22Rv1 (cell line): Measurements from ENCODE around the gene ST3GAL2.
"Not testable (repeated sequence)": the region's sequence is repeated elsewhere in the genome, so short reads cannot be mapped to it uniquely, and the experiment has no call there.

Experiments
- H3K27ac ChIP-seq: fragments of 450-650 bp; 2 replicates; pipeline ENCODE4 v1.5.1; 2017
- ZFX ChIP-seq: fragments of 450-650 bp; IDR thresholded peaks from 2 replicates; pipeline ENCODE4 v1.6.1; 2017; ENCODE audit warnings: antibody characterized with exemption, borderline replicate concordance
- TF ChIP-seq, protein P1 (sequence below): fragments of 450-650 bp; IDR thresholded peaks from 2 replicates; pipeline ENCODE4 v1.5.1; 2017; ENCODE audit warnings: mild to moderate bottlenecking

Gene ST3GAL2

GRCh38 chr16:70388006-70388680, 50.8 kb downstream of the ST3GAL2 start:
- TF ChIP-seq, protein P1, sequence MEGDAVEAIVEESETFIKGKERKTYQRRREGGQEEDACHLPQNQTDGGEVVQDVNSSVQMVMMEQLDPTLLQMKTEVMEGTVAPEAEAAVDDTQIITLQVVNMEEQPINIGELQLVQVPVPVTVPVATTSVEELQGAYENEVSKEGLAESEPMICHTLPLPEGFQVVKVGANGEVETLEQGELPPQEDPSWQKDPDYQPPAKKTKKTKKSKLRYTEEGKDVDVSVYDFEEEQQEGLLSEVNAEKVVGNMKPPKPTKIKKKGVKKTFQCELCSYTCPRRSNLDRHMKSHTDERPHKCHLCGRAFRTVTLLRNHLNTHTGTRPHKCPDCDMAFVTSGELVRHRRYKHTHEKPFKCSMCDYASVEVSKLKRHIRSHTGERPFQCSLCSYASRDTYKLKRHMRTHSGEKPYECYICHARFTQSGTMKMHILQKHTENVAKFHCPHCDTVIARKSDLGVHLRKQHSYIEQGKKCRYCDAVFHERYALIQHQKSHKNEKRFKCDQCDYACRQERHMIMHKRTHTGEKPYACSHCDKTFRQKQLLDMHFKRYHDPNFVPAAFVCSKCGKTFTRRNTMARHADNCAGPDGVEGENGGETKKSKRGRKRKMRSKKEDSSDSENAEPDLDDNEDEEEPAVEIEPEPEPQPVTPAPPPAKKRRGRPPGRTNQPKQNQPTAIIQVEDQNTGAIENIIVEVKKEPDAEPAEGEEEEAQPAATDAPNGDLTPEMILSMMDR = no peak
- no peak for TF ChIP-seq ZFX
- H3K27ac ChIP-seq = no peak overlapping the region

DNA sequence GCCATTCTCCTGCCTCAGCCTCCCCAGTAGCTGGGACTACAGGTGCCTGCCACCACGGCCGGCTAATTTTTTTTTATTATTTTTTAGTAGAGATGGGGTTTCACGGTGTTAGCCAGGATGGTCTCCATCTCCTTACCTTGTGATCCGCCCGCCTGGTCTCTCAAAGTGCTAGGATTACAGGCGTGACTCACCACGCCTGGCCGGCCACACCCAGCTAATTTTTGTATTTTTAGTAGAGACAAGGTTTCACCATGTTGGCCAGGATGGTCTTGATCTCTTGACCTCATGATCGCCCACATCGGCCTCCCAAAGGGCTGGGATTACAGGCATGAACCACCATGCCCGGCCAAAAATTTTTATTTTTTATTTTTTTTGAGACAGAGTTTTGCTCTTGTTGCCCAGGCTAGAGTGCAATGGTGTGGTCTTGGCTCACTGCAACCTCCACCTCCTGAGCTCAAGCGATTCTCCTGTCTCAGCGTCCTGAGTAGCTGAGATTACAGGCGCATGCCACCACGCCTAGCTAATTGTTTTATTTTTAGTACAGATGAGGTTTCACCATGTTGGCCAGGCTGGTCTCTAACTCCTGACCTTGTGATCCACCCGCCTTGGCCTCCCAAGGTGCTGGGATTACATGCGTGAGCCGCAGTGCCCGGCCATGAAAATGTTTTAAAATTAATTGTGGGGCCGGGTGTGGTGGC, 52.5 kb downstream of the ST3GAL2 start:
- not testable (repeated sequence) for H3K27ac ChIP-seq

- no peak overlapping the region for H3K27ac ChIP-seq
- TF ChIP-seq, protein P1 = no peak
- TF ChIP-seq ZFX = no peak
Observed at GRCh38 chr16:70383421-70383960, 55.4 kb downstream of the ST3GAL2 start.

DNA sequence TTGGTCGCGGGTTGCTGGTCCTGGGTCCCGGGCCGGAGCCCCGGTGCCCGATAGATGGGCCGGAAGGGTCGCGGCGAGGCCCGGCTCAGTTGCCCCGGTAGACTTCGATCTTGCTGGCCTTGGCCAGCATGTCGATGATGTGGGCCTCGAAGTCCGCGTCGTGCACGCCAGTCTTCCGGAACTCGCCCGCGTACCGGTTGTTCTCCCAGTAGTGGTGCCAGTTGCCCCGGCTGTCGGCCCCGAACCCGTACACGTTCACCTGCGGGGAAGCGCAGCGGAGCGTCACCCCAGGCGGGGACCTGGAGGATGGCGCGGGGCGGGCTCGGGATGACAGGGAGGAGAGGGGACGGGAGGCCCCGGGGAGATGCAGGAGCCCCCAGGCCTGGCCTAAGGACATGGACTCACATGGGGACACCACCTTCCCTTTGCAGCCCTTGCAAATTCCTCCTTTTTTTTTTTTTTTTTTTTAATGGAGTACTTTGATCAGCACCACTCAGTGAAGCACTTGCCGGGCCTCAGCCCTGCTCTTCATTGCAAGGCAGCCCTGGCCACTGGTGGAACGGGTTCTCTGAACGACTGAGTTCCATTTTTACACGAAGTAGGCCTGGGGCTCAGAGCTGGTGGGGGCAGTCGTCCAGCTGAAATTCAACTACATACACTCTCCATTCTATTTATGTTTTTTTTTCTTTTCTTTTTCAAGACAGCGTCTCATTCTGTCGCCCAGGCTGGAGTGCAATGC, 57.1 kb downstream of the ST3GAL2 start:
- TF ChIP-seq ZFX = no peak
- TF ChIP-seq, protein P1 = no peak
- H3K27ac ChIP-seq = peak overlapping the region; percentile 90

DNA sequence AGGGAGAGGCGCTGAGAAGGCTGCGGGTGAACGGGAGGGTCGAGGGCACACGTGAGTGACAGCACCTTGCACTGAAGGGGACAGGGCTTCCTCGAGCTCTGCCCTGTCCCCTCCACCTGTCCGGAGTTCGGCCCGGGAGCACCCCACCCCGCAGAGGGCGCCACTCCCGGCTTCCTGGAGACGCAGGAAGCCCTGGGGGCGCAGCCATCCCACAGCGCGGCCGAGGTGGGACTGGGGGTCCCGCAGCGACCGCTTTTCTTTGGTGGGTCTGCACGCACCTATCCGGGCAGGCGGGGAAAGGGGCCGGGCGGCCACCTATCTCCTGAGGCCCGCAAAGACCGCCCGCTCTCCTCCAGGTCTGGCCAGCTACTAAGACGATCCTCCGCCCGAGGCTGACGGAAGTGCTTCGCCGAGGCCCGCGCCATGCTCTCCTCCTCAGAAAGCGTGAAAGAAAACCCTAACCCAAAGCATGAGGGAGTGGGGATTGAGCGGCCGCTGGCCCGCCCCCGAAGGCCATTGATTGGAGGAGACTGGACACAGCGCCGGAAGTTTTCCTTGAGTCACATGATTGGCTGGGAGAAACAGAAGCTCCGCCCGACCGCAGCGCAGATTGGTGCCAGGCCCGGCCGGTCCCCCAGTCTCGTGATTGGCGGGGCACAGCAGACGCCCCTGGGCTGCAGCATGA, 57.8 kb downstream of the ST3GAL2 start:
- no peak for TF ChIP-seq ZFX
- TF ChIP-seq, protein P1 = peak; percentile 18
- H3K27ac ChIP-seq = peak overlapping the region; percentile 90

- peak overlapping the region; percentile 90 for H3K27ac ChIP-seq
- TF ChIP-seq, protein P1 = no peak
- TF ChIP-seq ZFX = no peak
Observed at GRCh38 chr16:70380248-70380918, 58.5 kb downstream of the ST3GAL2 start.

- H3K27ac ChIP-seq = peak overlapping the region; percentile 90; the same call in 1 of the 2 replicates
Observed at GRCh38 chr16:70378869-70379493, 59.9 kb downstream of the ST3GAL2 start.

More at GRCh38 chr16:70378869-70379493, 59.9 kb downstream of the ST3GAL2 start:
- no peak for TF ChIP-seq ZFX
- TF ChIP-seq, protein P1 = no peak
